ENCODE data around the gene HSPG2. TPM values are rescaled to one million over a fixed set of nuclear protein-coding genes. Genes with fewer than 3 reads are reported as not detected.

Gene HSPG2
- total and polyA plus RNA-seq, 10 of the 15 experiments (the other 5 are each of a cell fraction or from before 2014, with no cell fraction given) = 0.30 to 3.4 (median 0.73) TPM; not detected in 2

- no peak for TF ChIP-seq ZBTB33 (IDR thresholded peaks at IDR 0.05)
- TF ChIP-seq CEBPZ (IDR thresholded peaks at IDR 0.05; ENCODE audit: low read depth, low read length) = no peak
- no peak for TF ChIP-seq HCFC1 (IDR thresholded peaks at IDR 0.05; ENCODE audit: low read length)
- ChIA-PET CTCF (interaction anchor here (1.2 kb wide), 1 partner anchor 39 kb away, joined by 3 read pairs; no protein-coding TSS in a partner anchor), RAD21 (ENCODE audit: unreplicated experiment) (no interaction called here), POLR2A (interaction anchor here (0.6 kb wide), 1 partner anchor 205 kb away, joined by 3 read pairs; no protein-coding TSS in a partner anchor), SMC1A (ENCODE audit: uncharacterized antibody, unreplicated experiment) (interaction anchor here (1.3 kb wide), 1 partner anchor 58 kb away, joined by 4 read pairs; no protein-coding TSS in a partner anchor)
- intact Hi-C loops (cut with micrococcal nuclease; ENCODE audit: unreplicated experiment) (loop anchor here (2.0 to 10.0 kb wide), 2 partner anchors 26 to 182 kb away; partner anchors contain the start of gene USP48), in situ Hi-C loops (cut with MboI) (no loop called here)
- no TSS peak for BruUV-seq (replicated peaks)
- FAIRE-seq (no peak), DNase-seq (ENCODE audit: low read depth, low spot score) (no peak), ATAC-seq (0 out of 3 replicates have a peak, but pooled peaks have one; percentile 27)
- Histone ChIP-seq H4K20me1 (ENCODE audit: control insufficient read depth, insufficient read depth) (no peaks in the 10 kb centered on the region), H2AFZ (ENCODE audit: control insufficient read depth, low read depth, low read length) (no peak overlapping the region), H3K4me1 (ENCODE audit: control insufficient read depth, insufficient read depth, low read length) (no peaks in the 10 kb centered on the region), H3K9me3 (replicated peaks; ENCODE audit: control insufficient read depth, insufficient read depth, low read length) (no peaks in the 10 kb centered on the region), H3K4me3 (no peak overlapping the region), H3K27me3 (replicated peaks in 1 of 2; ENCODE audit: control insufficient read depth in 2 of 2, insufficient read depth in 2 of 2, low read length in 1 of 2) (no peaks in the 10 kb centered on the region), H3K36me3 (ENCODE audit: control insufficient read depth in 2 of 2, insufficient read depth in 2 of 2, low read length in 1 of 2) (no peaks in the 10 kb centered on the region), H3K9ac (ENCODE audit: control insufficient read depth, insufficient read depth, low read length) (no peak overlapping the region), H3K4me2 (ENCODE audit: control insufficient read depth, insufficient read depth) (no peak overlapping the region), H3K79me2 (ENCODE audit: control insufficient read depth, insufficient read depth, low read length) (no peaks in the 10 kb centered on the region), H3K27ac (ENCODE audit: control insufficient read depth, insufficient read depth) (no peak overlapping the region)
- WGBS (ENCODE audit: insufficient coverage, insufficient replicate concordance, low lambda C conversion rate, missing lambda C conversion rate) = 39% methylated on average over 15 of the region's 15 CpGs
These were observed 29.3 kb upstream of the HSPG2 start for GRCh38 chr1:21966247-21967000.

Measured in GM12878 (cell line).